ENCODE data around the gene RASGEF1C.
"Not testable (repeated sequence)": the region's sequence is repeated elsewhere in the genome, so short reads cannot be mapped to it uniquely, and the experiment has no call there.

Gene RASGEF1C

GRCh38 chr5:180098991-180099732 is 109.8 kb downstream of the RASGEF1C start:
- DNase-seq: no peak

- DNase-seq: no peak
Measured at GRCh38 chr5:180098526-180098925, 110.5 kb downstream of the RASGEF1C start.

GRCh38 chr5:180097926-180098325 is 111.1 kb downstream of the RASGEF1C start:
- DNase-seq: no peak

- DNase-seq: peak; percentile 15
Measured at GRCh38 chr5:180097163-180097894, 111.7 kb downstream of the RASGEF1C start.

GRCh38 chr5:180096616-180097015 is 112.4 kb downstream of the RASGEF1C start:
- DNase-seq: no peak

GRCh38 chr5:180095545-180095944 is 113.5 kb downstream of the RASGEF1C start:
- peak; percentile 42 for DNase-seq

GRCh38 chr5:180093651-180094382 is 115.2 kb downstream of the RASGEF1C start:
- DNase-seq: no peak

- no peak for DNase-seq
Measured at GRCh38 chr5:180093241-180093640, 115.8 kb downstream of the RASGEF1C start.

GRCh38 chr5:180090769-180091546 is 118.1 kb downstream of the RASGEF1C start:
- DNase-seq: no peak

- peak; percentile 93 for DNase-seq
Measured at GRCh38 chr5:180090098-180090768, 118.8 kb downstream of the RASGEF1C start.

- not testable (repeated sequence) for DNase-seq
Measured at GRCh38 chr5:180089628-180090027, 119.4 kb downstream of the RASGEF1C start.

GRCh38 chr5:180088561-180088960 is 120.5 kb downstream of the RASGEF1C start:
- DNase-seq: no peak

GRCh38 chr5:180086816-180087399 is 122.1 kb downstream of the RASGEF1C start:
- DNase-seq: no peak

GRCh38 chr5:180085837-180086236 is 123.2 kb downstream of the RASGEF1C start:
- no peak for DNase-seq

- no peak for DNase-seq
Measured at GRCh38 chr5:180084638-180085561, 124.1 kb downstream of the RASGEF1C start.

GRCh38 chr5:180083529-180084060 is 125.4 kb downstream of the RASGEF1C start:
- no peak for DNase-seq

GRCh38 chr5:180082633-180083420 is 126.2 kb downstream of the RASGEF1C start:
- no peak for DNase-seq

GRCh38 chr5:180081481-180081880 is 127.5 kb downstream of the RASGEF1C start:
- DNase-seq: no peak

- DNase-seq: no peak
Measured at GRCh38 chr5:180080486-180081280, 128.3 kb downstream of the RASGEF1C start.

Measured in islet precursor cell (in vitro differentiated cells).